Cardiac septum (tissue), 1 donor: ENCODE results near the gene HSF5. TPM values are rescaled to one million over a fixed set of nuclear protein-coding genes. Genes with fewer than 3 reads are reported as not detected.

Source experiments
- DNase-seq: peaks from one replicate; pipeline ENCODE4 v3.0.0-alpha.2; 2020; ENCODE audit warnings: low spot score
- intact Hi-C: fragments of 100-400 bp; cut with DNase I; formaldehyde crosslinking; loops from one replicate; pipeline ENCODE4 v1.14.0; 2022
- total RNA-seq: library from RNA; stranded (reverse); fragmentation: NEBNext Ultra II Directional; extraction: Animal tissue kit (Norgen Biotek cat#: 25700); gene quantifications from one replicate; pipeline ENCODE4 v1.2.1, GENCODE V29; 2021
- donor health status: DM: no; HTN: no; CAD: no.

The HSF5 gene
- total RNA-seq, 1 donor from 2014 or later: not detected

DNA sequence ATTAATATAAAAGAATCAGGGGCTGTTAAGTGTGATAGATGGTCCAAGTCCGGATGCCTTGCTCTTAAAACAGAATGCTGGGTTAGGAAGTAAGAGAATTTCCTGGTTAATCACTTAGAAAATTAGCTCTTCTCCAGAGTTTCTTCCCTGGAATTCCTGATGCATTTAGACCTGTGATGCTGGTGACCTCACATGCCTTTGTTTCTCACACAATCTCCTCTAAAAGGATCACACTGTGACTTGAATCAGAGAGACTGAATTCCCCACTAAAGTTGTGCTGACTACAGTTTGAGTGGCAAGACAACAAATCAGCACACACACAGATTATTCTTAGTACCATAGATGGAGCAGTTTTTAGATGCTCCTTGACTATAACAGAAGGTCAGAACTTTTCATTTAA, 66.5 kb downstream of the HSF5 start:
- DNase-seq: no peak
- intact Hi-C loops: no loop called here

- DNase-seq: no peak
- intact Hi-C loops: no loop called here
Observed at GRCh38 chr17:58420827-58421226, 67.4 kb downstream of the HSF5 start.

GRCh38 chr17:58417300-58418092, 70.7 kb downstream of the HSF5 start, which contains the start of gene RNF43:
Gene RNF43 (minus strand): TSS chr17:58417534. CDS start chr17:58415577, 1,957 bp downstream.
- intact Hi-C loops: loop anchor here (2.0 kb wide), 1 partner anchor 65 kb away; the partner anchor contains the start of gene SUPT4H1
- DNase-seq: peak; percentile 91

GRCh38 chr17:58416937-58417299, 71.3 kb downstream of the HSF5 start:
- no peak for DNase-seq

DNA sequence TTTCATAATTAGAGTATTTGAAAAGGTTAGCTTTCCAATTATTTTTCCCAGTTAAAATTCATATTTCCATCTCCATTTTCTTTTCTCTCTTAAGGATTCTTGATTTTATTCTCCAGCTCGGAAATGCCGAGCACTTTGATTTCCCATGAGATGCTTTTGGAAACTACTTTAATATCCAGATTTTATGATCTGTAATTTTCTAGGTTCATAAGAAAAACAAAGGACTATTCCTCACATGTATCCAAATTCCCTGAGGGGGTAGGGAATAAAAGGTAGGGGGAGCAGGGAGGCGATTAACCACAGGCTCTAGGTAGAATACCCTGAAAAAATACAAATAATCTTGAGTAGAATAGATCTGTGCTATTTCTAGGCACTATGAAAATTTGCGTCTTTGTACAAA, 71.8 kb downstream of the HSF5 start:
- no peak for DNase-seq
- intact Hi-C loops: loop anchor here (2.0 kb wide), 1 partner anchor 64 kb away; the partner anchor contains the start of gene SUPT4H1

More at GRCh38 chr17:58416937-58417299, 71.3 kb downstream of the HSF5 start:
- intact Hi-C loops: loop anchor here (2.0 kb wide), 1 partner anchor 64 kb away; the partner anchor contains the start of gene SUPT4H1

- intact Hi-C loops: loop anchor here (2.0 kb wide), 1 partner anchor 63 kb away; the partner anchor contains the start of gene SUPT4H1
- DNase-seq: no peak
Observed at GRCh38 chr17:58415371-58416055, 72.7 kb downstream of the HSF5 start.

DNA sequence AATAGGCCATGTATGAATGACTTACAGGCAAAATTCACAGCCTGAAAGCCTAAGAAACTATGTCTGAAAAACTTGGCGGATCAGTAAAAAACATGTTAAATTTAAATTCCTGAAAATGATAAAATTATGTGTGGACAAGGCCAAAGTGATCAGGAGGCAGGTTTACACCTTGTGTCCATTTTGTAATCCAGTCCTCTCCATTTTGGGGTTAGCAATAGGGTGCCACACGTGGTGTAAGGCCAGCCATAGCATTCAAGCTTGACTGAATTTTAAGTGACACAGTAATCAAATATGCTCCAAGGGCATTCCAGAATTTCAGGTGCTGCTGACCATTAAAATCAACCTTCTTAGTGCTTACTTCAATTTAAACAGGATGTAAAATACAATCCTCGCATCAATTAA, 73.6 kb downstream of the HSF5 start:
- intact Hi-C loops: no loop called here
- no peak for DNase-seq

DNA sequence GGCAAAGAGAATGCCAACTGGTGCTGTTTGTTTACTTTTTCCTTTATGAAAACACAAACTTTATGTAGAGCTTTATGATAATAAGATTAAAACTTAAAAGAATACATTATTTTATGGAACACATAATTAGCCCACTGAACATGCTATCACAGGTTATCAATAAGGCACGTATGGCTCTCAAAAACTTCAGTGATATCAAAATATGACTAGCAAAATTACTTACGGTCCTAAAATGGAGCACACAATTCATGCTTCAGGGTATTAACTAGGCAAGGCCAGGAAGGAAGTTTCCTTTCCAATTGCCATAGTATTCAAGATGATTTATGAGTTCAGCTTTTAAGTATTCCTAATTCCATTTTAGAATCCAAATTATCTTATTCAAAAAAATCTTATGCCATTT, 74.5 kb downstream of the HSF5 start:
- DNase-seq: no peak
- intact Hi-C loops: no loop called here

- no peak for DNase-seq
- intact Hi-C loops: no loop called here
Observed at GRCh38 chr17:58412961-58413586, 75.1 kb downstream of the HSF5 start.

- no peak for DNase-seq
- intact Hi-C loops: no loop called here
Observed at GRCh38 chr17:58412064-58412703, 76.0 kb downstream of the HSF5 start.

DNA sequence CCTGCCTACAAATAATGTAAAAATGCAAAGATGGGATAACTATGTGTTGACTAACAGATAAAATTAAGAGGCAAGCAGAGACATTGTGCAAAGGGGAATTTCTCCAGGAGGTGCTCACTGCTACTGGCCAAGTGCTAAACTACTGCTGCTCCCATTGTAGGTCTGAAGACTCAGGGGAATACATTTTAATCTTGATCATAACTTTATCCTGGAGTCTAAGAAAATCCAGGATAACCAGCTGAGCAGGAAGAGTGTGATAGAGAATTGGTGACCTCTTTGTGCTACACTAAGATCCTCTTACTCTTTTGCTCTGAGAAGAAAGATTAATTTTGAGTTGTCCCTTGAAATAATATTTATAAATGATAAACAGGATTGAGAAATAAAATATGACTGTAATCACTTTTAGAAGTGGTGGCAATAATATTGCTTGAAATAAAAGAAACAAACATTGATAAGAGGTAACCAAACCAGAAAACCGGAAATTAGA, 76.8 kb downstream of the HSF5 start:
- intact Hi-C loops: no loop called here

DNA sequence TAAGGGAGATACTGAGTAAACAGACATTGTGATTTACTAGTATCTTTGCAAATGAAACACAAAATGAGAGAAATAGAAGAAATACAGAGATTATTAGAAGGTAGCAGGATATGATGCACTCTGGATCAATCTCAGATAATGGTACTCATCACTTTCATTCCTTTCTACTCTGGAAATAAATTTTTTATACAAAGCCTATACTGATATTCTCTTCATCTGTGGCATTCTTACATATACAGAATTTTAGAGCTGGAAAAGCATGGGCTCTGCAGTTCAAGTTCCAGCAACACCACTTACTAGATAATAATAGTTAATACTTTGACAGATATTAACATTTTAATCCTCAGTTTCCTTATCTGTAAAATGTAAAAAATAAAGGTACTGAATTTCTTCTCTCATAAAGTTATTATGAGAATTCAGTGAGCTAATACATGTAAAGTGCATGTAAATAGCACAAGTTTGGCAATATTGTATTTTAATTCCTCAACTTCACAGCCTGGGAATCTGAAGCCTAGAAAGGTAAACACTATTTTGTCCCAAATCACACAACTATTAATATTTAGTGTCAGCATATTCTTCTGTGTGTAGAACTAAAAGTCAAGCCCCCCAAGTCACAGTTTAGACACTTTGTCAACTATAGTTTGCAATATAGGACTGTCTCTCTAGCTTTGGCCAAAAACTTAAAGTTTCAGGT, 77.3 kb downstream of the HSF5 start:
- DNase-seq: no peak
- intact Hi-C loops: no loop called here

More for the DNA sequence above, 76.8 kb downstream of the HSF5 start:
- DNase-seq: no peak

DNA sequence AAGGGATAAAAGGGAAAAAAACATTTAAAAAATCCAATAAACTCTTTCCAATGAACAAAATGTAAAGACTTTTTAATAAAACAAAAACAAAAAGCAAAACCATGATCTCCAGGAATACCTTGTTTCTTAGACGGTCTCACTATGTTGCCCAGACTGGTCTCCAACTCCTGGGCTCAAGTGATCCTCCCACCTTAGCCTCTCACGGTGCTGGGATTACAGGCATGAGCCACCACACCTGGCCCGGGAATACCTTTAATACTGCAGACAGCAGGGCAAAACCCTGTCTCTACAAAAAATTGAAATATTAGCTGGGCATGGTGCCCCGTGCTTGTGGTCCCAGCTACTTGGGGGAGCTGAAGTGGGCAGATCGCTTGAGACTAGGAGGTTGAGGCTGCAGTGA, 78.8 kb downstream of the HSF5 start:
- intact Hi-C loops: no loop called here
- DNase-seq: no peak

DNA sequence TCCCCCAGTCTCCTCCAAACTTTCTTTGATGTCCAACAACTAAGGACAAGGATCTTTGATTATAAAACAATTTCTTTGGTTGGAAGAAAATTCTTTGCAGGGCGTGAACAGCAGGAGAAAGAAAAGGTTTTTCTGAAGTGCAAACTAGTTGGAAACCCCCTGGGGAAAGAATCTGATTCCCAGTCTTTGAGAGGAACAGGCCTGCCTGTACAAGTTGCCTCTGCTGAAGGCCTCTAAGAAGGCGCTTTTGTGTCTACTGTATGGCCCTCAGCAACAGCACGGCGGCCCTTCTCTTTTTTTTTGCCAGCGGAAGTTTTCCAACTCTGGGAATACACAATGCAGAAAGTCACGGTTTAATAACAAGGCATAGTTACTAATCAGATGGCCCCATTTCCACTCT, 84.9 kb downstream of the HSF5 start:
- intact Hi-C loops: no loop called here
- DNase-seq: no peak

DNA sequence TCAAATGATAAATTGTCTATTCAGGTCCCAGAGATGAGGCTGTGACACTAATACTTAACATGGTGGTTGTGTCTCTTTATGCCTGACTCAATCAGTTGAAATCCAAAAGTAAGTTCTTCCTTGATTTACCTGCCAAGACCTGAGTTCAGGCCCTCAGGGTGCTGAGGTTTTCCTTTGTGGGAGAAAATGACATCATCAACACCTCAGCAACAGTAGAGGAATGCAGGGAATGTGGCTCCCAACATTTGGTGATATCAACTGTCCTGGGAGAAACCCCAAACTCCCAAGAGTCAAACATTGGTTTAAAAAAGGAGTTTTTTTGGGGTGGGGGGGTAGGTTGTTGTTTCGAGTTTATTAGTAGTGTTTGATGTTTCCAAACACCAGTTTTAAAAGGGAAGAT, 85.5 kb downstream of the HSF5 start:
- no peak for DNase-seq
- intact Hi-C loops: no loop called here

- no peak for DNase-seq
- intact Hi-C loops: no loop called here
Observed at GRCh38 chr17:58402047-58402446, 86.2 kb downstream of the HSF5 start.

DNA sequence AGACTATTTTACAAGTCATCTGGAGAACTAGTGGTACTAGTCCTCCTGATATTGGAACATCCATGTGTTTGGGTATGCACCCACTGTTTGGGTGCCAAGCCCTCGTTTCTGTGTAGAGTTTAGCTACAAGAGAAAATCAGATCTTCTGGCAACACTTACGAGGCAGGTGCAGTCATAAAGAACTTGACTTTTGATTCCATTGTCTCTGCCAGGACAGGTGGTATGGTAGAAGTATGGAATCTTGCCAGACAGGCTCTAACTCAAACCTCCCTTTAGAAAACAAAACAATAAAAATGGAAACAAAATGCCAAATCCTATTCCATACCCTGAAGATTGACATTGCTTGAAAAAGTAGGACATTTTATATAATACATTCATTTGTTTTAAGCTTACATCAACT, 86.9 kb downstream of the HSF5 start:
- intact Hi-C loops: no loop called here

DNA sequence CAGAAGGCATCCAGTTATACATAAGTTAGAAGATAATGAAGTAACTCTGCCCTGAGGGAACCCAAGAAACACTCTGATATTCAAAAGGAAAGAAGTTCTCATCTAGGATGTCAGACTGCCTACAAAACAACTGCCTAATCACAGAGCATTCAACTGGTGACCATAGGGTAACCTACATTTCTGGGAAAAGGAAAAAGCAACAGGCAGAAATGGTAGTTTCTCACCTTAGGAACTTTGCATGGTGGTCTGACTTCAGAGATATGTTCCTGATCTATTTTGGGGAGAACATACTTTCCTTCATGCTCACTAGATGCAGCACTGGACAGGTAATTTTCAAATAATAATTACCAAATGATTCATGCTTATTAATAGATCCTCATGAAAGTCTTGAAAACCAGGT, 87.4 kb downstream of the HSF5 start:
- intact Hi-C loops: no loop called here
- DNase-seq: no peak

More for the DNA sequence above, 86.9 kb downstream of the HSF5 start:
- DNase-seq: no peak

- intact Hi-C loops: no loop called here
- no peak for DNase-seq
Observed at GRCh38 chr17:58399974-58400373, 88.2 kb downstream of the HSF5 start.
